Activated effector memory CD4-positive, alpha-beta T cell treated with anti-CD3 and anti-CD28 coated beads, Interleukin-2, amount 50 U/mL, for 16 hours (primary cell): ENCODE measurements around the gene RFTN1.

Experiments used
- DNase-seq: peaks from one replicate; pipeline ENCODE4 v3.0.0-alpha.2; 2020

Gene RFTN1

DNA sequence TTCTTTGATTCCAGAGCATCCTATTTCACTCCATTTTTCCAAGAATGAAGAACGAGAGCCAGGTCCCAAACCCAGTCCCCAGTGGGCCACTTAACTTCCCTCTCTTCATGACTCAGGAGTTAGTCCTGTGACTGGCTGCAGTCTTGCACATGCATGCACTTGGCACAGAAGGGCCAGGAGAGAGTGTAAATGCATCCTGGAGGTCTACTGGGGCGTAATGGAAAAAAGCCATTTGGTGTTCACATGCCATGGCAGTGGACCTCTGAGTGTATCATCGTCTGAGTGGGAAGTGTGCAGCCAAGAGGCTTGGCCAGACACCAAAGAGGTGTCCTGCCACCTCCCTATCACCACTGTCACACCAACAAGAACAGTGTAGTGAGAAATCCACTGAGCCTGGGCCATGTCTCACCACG is 15.1 kb upstream of the RFTN1 start:
- no peak for DNase-seq

DNA sequence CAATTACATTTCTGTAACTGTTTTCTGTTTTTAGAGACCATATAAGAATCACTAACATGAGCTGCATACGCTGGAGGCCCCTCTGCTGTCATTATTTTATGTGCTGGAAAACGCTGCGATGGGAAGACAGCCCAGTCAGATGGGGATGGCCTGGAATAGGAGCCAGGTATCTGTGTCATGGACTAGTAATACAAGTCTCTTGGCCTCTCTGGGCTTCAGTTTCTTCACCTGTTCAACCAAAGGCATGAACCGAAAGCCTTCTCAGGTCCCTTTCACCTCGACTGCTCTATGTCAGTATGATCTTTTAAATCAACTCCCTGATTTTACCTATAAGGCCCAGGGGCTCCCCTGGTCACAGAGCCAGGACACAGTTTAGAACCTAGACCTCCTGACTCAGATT is 14.6 kb upstream of the RFTN1 start:
- DNase-seq, result no peak

DNA sequence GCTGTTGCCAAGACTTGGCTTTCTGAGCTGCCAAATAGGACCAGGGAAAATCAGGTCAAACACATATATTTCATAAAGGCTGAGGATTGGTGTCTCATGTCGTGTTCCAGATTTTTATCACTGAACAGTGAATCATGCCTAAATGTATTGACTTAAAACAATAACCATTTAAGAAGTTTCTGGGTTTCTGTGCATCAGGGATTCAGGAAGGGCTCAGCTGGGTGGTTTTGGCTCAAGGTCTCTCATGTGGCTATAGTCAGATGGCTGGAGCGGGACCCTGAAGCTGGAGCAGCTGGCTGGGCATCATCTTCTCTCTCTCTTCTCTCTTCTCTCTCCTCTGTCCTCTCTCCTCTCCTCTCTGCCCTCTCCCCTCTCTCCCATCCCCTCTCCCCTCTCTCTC is 10.7 kb upstream of the RFTN1 start:
- DNase-seq, result no peak

DNA sequence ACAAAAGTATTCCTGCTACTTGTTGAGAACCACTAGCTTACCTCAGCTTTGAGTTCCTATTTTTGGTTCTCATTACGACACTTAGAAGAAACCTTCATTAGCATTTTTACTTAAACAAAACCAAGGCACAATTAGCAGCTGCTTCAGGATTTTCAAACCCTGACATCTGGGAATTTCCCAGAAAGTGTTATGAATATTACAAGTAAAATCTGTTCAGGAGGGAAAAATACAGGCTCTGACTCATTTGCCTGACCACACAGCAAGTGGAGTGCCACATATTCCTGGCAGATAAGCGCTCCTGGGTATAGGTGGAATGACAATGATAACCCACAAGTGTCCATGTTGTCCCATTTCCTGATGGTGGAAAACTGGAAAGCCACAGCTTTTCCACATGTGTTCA is 10.3 kb upstream of the RFTN1 start:
- no peak for DNase-seq

DNA sequence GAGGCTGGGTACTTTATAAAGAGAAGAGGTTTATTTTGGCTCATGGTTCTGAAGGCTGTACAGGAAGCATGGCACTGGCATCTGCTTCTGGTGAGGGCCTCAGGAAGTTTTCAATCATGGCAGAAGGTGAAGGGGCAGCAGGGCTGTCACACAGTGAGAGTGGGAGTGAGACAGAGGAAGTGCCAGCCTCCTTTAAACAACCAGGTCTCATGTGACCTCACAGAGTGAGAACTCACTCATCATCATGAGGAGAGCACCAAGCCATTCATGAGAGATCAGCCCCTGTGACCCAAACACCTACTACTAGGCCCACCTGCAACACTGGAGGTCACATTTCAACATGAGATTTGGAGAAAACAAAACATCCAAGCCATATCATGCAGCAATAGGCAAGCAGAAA is 9.3 kb upstream of the RFTN1 start:
- DNase-seq, result no peak

DNA sequence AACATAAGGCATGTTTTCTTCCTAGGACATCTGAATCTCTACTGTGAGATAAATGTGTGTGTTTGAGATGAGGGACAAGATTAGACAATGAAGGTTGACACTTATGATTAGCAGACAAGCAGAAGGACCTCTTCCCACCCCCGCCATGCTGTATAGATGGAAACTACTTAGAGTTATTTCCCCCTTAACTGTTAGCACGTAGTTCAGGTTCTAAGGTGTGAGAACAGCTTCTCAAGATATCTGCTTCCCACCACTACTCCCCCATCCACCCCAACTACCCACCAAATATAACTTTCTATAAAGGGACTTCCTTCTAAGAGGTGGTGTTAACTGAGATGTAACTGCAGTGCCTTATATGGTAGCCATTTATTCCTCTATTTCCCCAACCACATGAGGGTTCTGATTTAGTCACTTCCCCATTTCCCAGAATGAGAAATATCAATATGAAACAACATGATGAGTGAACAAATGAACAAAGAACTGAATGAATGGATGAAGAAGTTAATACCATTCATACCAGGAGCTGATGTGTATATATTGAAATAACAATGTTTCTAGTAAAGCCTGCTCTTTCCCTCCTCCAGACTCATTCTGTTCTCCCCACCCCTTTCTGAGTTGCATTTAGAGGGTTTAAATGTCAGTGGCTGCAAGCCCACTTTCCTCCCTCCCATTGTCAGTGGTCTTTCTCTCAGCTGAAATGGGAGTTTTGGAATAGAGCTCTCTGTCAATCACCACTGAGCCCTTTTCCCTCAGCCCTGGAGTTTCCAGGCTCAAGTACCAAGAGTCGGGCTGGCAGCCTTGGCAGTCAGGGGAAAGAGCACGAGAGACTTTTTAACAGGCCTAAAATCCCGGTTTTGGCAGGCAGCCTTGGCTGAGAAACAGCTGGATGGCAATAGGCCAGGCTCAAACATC is 7.7 kb upstream of the RFTN1 start:
- no peak for DNase-seq

DNA sequence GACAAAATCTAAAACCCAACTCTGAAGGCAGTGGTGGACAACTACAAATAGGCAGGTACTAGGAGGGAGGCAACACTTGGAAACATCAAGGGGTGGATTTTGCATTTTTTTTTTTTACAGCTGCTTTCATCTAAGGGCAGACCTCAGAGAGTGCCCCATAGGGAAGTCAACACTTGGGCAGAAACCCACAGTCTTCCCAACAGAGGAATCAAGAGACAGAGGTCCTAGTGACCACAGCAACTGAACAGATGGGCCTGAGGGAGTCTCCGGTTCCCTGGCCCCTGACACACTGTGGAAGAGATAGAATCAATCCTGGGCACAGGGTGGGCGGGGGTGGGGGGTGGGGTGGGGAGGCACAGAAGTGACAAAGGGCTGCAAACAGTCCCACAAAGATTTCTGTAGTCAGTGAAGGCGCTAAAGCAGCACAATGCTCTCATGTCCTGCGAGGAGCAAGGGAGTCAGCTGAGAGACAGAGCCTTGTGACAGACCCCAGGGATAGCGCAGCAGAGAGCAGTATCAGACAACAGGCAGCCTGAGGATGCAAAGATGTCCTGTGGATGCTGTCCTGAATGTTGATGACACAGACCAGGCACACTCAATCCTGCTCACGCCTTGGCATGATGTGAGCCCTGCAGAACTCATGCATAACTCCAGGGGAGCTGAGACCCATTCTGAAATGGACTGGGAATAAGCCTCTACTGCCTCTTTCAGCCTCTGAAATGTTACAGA is 6.9 kb upstream of the RFTN1 start:
- no peak for DNase-seq

DNA sequence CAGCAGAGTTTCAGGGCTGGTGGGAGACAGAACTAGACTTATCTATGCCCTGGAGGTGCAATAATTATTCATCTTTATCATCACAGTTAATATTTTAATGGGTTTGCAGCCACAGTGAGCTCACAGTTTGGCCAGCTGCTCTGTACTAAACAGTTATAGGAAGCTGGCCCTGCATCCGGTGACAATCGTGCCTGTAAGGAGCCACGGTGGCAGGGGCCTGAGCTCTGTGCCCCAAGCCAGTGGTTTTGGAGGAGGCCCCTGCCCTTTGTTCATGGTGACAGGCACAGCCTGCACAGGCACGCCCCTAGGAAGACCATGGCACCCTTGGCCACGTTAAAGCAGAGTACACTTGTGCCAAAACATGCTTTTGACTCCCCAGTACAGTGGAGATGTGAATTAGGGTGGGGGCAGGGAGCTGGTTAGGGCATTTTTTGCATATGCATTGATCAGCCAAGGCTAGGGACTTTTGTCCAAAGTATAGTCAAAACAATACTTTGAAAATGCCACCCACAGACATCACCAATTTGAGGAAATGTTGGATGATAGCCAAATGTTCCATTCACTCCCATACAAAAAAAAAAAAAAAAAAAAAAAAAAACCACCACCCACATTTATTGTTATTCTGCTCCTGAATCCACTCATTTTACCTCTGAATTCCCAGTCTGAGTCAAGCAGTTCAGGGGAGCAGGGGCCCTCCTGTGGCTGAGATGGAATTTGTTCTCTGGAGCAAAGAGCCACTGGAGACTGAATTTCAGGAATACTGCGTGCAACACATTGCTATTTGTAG is 3.4 kb upstream of the RFTN1 start:
- DNase-seq, result no peak

DNA sequence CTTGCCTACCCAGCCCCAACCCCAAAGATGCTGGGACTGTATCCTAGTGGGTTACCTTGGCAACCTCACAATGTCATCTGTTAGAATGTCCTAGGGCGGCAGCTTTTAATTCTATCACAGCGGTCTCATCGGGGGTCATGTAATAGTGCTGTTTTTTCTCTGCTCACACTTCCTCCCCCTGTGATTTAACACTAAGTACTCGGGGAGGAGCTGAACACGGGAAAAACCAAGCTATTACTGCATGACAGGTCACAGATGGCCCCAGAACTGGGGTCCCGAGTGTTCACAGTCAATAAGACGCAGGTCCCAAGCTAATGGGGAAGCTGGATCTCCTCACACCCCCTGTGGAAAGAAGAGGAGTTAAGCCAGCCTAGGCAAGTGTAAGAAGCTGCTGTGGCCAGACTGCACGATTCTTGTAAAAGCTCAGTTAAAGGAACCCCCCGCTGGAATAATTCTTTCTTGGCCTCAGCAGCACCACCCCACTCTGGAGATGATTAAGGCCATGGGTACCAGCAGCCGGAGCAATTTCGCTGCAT is 2.5 kb upstream of the RFTN1 start:
- no peak for DNase-seq

DNA sequence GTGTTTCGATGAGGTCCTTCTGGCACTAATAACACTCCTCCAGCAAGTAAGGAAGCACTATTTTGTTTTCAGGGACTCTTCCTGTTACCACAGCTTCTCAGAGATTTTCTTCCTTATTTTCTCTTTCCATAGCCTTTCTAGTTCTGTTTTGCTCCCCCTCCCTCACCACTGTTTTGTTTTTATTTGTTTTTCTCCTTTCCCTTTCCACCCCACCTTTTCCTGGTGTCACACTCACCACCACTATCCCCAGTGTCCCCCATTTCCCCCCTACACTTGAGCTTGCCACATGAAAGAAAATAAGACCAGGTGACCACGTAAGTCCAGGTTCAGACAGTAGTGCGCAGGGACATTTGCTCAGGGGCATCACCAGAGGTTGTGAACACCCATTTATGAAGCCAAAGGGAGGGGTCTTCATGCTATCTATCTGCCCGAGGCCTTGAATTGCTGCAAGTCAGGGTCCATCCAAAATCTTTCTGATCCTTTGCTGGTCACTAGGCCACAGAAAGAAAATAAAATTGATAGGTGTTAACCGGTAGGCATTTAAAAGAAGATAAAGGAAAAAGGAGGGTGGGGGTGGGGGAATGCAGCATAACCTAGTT is 1.4 kb upstream of the RFTN1 start:
- DNase-seq, result no peak

DNA sequence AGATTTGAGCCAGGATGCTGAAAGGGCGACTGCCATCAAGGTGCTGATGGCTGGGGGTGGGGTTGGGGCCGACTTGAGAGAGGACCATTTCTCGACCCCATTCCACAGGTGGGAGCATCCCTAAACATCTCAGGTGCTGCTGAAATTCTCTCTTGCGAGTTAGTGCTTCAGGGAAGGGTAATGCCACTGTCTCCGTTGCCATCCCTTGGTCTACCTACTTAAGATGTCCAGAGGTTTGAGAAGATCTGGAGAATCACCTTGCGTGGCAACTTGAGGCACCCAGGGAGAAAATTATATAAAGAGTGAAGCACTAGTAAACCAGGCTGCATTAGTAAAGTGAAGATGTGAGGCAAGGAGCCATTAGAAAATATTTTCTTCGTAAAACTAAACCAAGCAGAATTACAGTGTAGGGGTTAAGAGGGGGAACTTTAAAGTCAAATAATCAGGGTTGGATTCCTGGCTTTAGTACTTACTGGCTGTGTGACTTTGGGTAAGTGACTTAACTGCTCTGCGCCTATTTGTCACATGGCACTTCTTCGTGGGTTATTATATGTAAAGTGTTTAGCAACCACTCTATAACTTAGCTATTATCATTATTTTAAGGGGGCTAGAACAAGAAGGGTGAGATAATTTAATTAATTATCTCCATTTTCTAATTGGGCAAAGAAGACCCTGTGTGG is 662 bp upstream of the RFTN1 start:
- no peak for DNase-seq

DNA sequence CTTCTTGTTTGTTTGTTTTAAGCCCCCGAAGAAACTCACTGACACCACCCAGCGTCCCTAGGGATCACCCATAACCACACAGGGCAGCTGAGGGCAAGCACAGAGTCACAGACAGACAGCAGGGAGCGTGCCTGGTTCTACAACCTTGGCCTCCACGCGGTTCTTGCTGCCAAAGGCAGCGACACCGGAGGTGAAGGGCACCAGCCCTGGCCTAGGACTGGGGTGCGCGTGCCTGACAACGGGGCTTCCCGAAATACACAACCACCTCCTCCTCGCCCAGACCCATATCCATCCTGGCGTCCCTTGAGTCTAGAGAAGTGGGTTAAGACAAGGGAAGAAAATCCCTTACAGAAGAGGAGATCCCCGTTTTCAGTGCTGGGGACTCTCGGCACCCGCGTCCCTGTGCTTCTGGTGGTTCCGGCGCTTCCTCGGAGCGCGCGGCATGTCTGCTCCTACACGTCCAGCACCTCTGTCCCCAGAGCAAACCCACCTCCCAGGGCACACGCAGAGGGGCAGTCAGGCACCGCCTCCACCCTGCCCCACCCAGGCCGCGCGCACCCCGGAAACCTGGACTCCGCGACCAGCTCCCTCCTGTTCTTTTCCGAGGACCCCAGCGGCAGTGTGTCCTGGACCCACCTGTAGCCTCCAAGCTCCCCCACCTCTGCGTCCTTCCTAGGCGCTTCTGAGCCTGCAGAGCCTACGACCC is 911 bp downstream of the RFTN1 start:
- peak; percentile 83 for DNase-seq

DNA sequence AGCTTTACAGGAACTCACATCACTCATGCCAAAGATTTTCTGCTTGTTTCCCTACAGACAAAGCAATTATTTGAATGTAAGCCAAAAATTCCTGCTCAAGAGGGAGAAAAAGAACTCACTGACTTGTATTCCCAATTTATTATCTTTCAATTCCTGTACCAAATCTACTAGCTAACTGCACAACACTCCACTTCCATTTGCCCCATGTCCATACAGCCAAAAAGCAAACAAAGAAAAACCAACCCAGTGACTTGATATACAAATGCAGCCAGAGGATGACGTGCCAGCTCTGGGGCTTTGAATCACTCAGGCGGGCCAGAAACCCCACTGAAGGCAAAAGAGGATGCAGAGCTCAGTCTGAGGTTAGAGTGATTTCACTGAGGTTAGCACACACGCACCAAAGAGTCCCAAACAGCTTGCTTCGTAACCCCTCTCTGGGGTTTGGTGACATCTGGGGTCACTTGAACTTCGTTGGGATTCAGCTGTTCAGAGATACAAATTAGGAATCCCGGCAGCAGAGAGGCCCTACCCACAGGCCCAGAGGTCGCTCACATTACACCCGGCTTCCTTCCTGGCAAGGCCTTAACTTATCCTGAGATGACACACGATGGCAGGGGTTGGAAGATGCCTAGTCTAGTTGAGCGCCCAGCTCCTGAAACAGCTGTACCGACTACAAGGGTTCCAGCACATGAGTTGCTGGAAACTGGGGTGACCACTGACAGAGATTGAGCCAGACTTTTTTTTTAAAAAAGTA is 1.6 kb downstream of the RFTN1 start:
- DNase-seq, result peak; percentile 90

DNA sequence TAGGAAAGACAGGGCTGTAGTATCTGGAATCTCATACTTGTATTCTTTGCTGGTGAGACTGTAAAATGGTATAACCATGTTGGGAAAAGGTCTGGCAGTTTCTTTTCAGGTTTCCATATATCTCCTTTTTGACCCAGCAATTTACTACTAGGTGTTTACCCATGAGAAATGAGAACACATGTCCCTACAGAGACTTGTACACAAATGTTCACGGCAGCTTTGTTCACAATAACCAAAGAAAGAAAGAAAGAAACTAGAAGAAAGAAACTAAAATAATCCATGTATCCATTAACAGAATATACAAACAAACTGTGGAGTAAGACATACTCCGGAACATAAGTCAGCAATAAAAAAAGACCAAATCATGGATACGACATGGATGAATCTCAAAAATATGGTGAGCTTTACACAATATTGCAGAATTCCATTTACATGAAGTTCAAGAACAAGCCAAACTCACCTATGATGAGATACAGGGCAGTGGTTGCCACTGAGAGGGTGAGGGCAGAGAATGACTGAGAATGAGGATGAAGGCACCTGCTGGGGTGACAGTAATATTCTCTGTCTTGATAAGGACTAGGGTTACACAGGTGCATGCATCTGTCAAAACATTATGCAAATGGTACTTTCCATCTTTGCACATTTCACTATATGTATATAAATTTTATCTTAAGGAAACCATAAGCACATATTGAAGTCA is 2.7 kb downstream of the RFTN1 start:
- DNase-seq, result no peak

DNA sequence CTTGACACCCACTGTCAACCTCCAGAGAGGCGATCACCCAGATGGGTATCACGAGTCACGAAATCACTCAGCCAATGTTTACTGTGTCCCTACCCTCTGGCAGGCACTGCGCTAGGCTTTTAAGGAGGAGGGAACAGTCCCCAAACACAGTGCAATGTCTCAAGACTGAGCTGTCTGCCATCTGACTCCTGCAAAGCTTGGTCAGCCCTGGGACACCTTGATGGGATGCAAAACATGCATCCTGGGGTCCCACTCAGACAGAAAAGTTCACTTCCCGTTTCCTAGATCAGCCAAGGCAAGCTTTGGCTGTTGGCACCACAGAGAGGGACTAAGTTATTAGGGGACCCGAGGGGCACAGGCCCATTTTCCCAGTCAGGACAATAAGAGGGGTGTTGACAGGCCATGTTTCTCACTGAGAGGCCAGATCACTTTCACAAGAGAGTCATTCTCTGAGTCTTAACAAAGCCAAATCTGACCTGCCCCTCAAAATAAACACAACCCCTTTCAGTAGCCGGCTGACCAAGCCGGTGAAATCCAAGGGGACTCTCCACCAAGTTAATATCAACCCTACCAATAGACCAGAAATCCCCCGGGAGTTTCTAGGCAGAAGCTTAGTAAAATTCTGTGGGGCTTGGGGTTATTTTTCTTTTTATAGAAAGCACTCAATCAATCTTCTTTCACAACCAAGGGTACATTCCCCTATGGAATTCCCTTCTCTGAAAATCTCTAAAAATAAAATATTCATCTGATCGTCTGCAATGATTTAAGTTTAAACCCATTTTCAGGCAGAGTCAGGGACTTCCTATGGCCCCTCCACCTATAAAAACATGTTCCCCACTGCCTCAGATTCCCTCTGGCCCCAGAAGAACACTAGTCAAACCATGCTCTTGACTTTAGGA is 3.5 kb downstream of the RFTN1 start:
- peak; percentile 63 for DNase-seq

DNA sequence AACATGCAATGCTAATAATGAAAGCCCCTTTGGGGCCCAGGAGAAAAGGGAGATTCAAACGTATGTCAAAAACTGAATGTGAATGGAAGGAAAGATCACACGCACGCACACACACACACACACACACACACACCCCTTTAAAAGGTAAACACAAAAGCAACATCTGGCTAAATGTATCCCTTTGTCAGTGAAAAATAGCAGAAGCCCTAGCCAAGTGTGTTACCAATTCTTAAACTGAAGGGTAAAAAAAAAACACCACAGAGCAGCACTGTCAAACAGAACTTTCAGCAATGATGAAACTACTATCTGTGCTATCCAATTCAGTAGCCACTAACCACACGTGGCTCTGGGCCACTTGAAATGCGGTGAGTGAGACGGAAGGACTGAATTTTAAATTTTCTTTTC is 4.9 kb downstream of the RFTN1 start:
- DNase-seq, result no peak

DNA sequence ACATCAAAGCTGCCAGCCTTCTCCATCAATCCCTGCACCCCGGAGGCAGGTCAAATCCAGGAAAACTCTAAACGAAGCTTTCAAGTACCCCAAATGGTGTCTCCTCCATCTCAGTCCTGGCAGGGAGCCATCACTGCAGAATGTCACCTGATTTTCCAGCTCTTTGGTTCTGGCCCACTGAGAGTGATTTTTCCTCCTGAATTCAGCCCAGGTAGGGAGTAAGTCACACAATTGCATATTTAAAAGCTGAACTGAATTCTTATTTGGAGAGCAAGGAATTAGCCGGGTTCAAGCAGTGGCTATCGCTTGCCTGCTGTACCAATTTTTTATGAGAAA is 5.3 kb downstream of the RFTN1 start:
- no peak for DNase-seq

DNA sequence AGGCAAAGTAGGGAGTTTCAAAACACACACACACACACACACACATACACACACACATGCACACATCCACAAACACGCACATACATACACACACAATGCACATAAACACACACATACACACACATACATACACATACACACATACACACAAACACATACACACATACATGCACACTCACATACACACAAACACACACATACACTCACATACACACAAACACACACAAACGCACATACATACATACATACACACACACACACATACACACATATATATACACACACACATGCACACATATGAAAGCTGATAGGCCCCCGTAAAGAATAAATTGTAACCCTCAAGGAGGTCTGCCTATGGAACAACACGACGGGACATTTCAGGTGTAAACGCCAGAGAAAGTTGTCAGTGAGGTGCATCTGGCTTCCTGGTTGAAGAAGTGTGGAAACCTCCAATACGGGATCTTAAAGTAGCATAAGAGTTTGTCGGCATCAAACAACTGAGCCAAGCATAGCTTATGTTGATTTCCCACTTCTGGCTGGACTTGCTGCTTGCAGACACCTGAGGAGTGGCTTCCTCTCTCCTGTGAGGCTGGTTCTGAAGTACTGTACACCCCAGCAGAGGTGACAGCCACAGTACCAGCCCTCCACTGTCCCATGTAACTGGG is 5.8 kb downstream of the RFTN1 start:
- no peak for DNase-seq
